Measurements from ENCODE around the gene CCDC69. TPM values are rescaled to one million over a fixed set of nuclear protein-coding genes. Genes with fewer than 3 reads are reported as not detected.

The CCDC69 gene
- total and polyA plus RNA-seq, 2 of the 8 experiments (the other 6 are each of a cell fraction or from before 2014, with no cell fraction given), result 8.4 to 10.8 TPM

DNA sequence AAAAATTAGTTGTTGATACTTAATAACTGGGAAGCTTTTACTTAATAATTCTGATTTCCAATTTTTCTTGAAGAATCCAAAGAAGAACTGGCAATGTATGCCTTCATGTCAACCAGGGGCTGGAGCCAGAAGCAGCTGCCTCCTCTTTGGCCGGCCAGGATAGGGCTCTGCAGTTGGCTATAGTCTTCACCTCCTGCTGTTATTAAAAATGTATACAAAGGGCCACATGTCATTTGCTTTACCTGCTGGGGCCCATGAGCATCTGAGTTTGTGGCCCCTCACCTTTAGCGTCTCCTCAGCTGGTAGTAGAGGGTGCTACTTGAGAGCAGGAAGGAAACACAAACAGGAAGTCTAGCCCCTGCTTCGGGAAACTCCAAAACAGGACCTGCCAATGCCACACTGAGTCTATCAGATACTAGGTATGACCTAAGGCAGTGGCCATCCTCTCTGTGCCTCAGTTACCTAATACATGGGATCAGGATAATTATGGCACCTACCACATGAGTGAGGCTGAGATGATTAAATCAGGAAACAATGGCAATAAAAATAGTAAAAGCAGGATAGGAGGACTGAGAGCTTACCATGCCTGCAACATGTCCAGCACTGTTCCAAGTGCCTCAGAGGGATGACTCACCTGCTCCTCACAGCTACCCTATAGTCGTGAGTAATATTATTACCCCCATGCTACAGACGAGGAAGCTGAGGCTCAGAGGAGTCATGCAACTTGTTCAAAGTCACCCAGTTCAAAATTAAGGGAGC lies 21.3 kb downstream of the CCDC69 start (continued):
- no peak for TF ChIP-seq EP300 (IDR thresholded peaks at IDR 0.05; ENCODE audit: borderline replicate concordance in 1 of 2, low read depth in 2 of 2, low read length in 2 of 2)
- no peak for TF ChIP-seq SP4 (IDR thresholded peaks at IDR 0.05; ENCODE audit: low read length)
- TF ChIP-seq TCF12 (IDR thresholded peaks at IDR 0.05; ENCODE audit: low read depth, low read length), result no peak
- TF ChIP-seq, protein P1, sequence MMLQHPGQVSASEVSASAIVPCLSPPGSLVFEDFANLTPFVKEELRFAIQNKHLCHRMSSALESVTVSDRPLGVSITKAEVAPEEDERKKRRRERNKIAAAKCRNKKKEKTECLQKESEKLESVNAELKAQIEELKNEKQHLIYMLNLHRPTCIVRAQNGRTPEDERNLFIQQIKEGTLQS (IDR thresholded peaks at IDR 0.05; ENCODE audit: insufficient read depth, low read depth, low read length), result no peak
- TF ChIP-seq, protein P2, sequence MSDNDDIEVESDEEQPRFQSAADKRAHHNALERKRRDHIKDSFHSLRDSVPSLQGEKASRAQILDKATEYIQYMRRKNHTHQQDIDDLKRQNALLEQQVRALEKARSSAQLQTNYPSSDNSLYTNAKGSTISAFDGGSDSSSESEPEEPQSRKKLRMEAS (IDR thresholded peaks at IDR 0.05), result no peak
- TF ChIP-seq YY1 (IDR thresholded peaks at IDR 0.05; ENCODE audit: low read depth, low read length), result no peak
